WTC11 (cell line): Measurements from ENCODE around the gene GUCA1A.

ENCODE experiments used
- IRF2 ChIP-seq: sonication (generic); formaldehyde crosslinking; IDR thresholded peaks from 2 replicates; pipeline ENCODE4 v1.8.0; 2022; ENCODE audit warnings: low read depth, missing genetic modification reagents, borderline replicate concordance
- ZNF671 ChIP-seq: fragments of 250-450 bp; sonication (Bioruptor Pico); IDR thresholded peaks from 2 replicates; pipeline ENCODE4 v1.8.0; 2021; ENCODE audit warnings: mild to moderate bottlenecking
- TF ChIP-seq, protein P1 (sequence below): fragments of 200-600 bp; IDR thresholded peaks from 2 replicates; pipeline ENCODE4 v1.8.0; 2022; ENCODE audit warnings: antibody characterized with exemption

DNA sequence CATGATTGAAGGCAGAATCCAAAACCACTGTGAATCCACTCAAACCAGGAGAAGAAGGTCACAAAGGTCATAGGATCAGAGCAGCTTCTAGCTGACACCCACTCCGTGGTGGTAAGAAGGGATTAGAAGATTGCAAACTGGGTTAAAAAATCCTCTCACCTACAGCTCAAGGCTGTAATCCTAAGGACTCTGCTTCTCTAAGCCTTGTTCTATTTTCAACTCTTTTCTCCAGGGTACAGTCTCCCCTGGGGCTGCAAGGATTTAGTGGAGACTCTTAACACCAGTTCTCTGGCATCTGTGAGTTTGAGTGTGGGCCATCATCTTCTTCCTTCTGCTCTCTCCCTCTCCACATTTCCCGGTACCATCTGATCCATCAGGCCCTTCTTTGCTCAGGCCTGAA lies at the start of gene GUCA1A:
- TF ChIP-seq, protein P1, sequence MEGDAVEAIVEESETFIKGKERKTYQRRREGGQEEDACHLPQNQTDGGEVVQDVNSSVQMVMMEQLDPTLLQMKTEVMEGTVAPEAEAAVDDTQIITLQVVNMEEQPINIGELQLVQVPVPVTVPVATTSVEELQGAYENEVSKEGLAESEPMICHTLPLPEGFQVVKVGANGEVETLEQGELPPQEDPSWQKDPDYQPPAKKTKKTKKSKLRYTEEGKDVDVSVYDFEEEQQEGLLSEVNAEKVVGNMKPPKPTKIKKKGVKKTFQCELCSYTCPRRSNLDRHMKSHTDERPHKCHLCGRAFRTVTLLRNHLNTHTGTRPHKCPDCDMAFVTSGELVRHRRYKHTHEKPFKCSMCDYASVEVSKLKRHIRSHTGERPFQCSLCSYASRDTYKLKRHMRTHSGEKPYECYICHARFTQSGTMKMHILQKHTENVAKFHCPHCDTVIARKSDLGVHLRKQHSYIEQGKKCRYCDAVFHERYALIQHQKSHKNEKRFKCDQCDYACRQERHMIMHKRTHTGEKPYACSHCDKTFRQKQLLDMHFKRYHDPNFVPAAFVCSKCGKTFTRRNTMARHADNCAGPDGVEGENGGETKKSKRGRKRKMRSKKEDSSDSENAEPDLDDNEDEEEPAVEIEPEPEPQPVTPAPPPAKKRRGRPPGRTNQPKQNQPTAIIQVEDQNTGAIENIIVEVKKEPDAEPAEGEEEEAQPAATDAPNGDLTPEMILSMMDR, result no peak
- TF ChIP-seq ZNF671 (CRISPR knock-in tag) (no peak), IRF2 (CRISPR knock-in tag) (no peak)
